ENCODE data around the gene ZNF727. TPM values are rescaled to one million over a fixed set of nuclear protein-coding genes. Genes with fewer than 3 reads are reported as not detected.
A peak's percentile ranks its signal among the peaks of the same experiment; 100 is the strongest.
"Not testable (repeated sequence)": the region's sequence is repeated elsewhere in the genome, so short reads cannot be mapped to it uniquely, and the experiment has no call there.

The ZNF727 gene
- polyA plus RNA-seq: under 1 TPM; 0.08 to 0.29 TPM

DNA sequence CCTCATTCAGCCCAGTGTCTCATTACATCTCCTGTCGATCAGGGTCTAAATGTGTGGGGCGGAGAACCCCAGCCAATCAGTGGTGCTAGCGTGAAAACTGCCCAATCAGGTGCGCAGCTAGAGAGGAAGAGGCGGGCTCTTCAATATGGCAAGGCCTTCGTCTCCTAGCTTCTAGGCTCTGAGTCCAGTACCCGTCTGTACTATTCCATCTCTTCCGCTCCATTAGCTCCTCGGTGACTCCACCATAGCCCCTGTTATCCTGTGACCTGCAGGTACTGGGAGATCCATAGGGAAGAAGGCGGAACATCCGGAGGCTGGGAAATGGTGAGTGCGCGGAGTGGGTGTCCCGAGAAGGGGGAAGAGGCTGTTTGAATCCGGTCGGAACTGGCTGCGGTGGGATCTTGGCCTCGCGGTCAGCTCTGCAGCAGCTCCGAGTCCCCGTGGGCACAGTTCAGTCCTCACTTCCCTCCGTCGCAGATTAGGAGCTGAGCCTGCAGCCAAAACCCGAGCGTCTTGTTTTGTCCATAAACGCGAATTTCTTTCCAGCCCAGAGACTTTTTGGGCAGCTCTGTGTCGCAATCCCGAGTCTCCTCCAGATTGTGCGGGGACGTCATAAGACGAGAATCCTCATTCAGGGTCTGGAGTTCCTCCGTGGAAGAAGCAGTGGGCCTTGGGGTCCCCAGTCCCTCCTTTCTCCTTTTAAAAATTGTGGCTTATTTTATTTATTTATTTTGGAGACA is at the start of gene ZNF727:
TSS of gene ZNF727 (plus strand) at position 134 of the 740 bp plus-strand sequence. CDS start at position 322, 188 bp downstream.
- WGBS, 2 donors: 11 to 14% methylated on average over 33 of the region's 33 CpGs
- H3K9me3 ChIP-seq (ENCODE audit: control insufficient read depth in 2 of 2, insufficient read depth in 1 of 2, low read depth in 1 of 2, low read length in 1 of 2): peaks cover 10 to 16% of the 10 kb centered on the region in 2 donors
- peak within 1 kb of the TSS; percentile 59 to 84 for H3K4me3 ChIP-seq (ENCODE audit: low read depth in 1 of 2, low read length in 2 of 2)

DNA sequence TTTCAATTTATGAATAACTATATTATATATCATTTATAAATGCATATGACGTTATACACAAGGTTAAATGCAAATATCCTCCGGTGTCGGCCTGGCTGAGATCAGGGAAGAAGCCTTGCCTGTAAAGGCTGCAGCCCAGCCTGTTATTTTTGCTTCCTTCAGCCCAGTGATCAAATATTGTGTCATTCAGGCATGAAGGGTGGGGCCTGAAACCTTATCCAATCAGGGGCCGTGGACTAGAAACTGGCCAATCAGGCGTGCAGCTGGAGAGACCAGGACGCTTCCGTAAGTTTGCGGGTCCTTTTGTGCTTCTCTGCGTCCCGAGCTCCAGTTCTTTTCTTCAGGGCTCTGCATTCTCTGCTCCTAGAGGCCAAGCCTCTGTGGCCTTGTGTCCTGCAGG is 46.7 kb upstream of the ZNF727 start, which contains the start of gene ZNF722:
TSS of gene ZNF722 (plus strand) at position 301 of the 400 bp plus-strand sequence. CDS start 113 bp downstream, outside the sequence.
- H3K36me3 ChIP-seq (ENCODE audit: control insufficient read depth in 2 of 2, insufficient read depth in 2 of 2, low read length in 1 of 2): no peaks in the 10 kb centered on the region
- peaks cover 8 to 11% of the 10 kb centered on the region in 2 donors for H3K9me3 ChIP-seq (ENCODE audit: control insufficient read depth in 2 of 2, insufficient read depth in 1 of 2, low read depth in 1 of 2, low read length in 1 of 2)
- no peak within 1 kb of the TSS for H3K4me3 ChIP-seq (ENCODE audit: low read depth in 1 of 2, low read length in 2 of 2)
- 90 to 92% methylated on average over 10 of the region's 10 CpGs for WGBS, 2 donors
- no peaks in the 10 kb centered on the region for H3K4me1 ChIP-seq (ENCODE audit: control insufficient read depth in 2 of 2, insufficient read depth in 2 of 2, low read length in 1 of 2)
- no peak within 1 kb of the TSS for H3K27ac ChIP-seq (ENCODE audit: low read depth in 2 of 2, low read length in 1 of 2)
- H3K27me3 ChIP-seq (ENCODE audit: control insufficient read depth in 1 of 2, insufficient read depth in 2 of 2, low read length in 2 of 2): no peaks in the 10 kb centered on the region

More for the DNA sequence above, at the start of gene ZNF727:
- Histone ChIP-seq H3K36me3 (ENCODE audit: control insufficient read depth in 2 of 2, insufficient read depth in 2 of 2, low read length in 1 of 2) (no peaks in the 10 kb centered on the region), H3K4me1 (ENCODE audit: control insufficient read depth in 2 of 2, insufficient read depth in 2 of 2, low read length in 1 of 2) (no peaks in the 10 kb centered on the region), H3K27me3 (ENCODE audit: control insufficient read depth in 1 of 2, insufficient read depth in 2 of 2, low read length in 2 of 2) (no peaks in the 10 kb centered on the region), H3K27ac (ENCODE audit: low read depth in 2 of 2, low read length in 1 of 2) (peak within 1 kb of the TSS; percentile 79 to 81)

DNA sequence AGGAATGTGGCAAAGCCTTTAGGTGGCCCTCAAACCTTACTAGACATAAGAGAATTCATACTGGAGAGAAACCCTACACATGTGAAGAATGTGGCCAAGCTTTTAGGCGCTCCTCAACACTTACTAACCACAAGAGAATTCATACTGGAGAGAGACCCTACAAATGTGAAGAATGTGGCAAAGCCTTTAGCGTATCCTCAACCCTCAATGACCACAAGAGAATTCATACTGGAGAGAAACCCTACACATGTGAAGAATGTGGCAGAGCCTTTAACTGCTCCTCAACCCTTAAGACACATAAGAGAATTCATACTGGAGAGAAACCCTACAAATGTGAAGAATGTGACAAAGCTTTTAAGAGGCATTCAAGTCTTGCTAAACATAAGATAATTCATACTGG is 29.7 kb upstream of the ZNF727 start:
- WGBS, 2 donors: 72 to 74% methylated on average over 2 of the region's 2 CpGs
- H3K36me3 ChIP-seq (ENCODE audit: control insufficient read depth in 2 of 2, insufficient read depth in 2 of 2, low read length in 1 of 2); H3K27me3 ChIP-seq (ENCODE audit: control insufficient read depth in 1 of 2, insufficient read depth in 2 of 2, low read length in 2 of 2); H3K4me1 ChIP-seq (ENCODE audit: control insufficient read depth in 2 of 2, insufficient read depth in 2 of 2, low read length in 1 of 2); H3K27ac ChIP-seq (ENCODE audit: low read depth in 2 of 2, low read length in 1 of 2); H3K4me3 ChIP-seq (ENCODE audit: low read depth in 1 of 2, low read length in 2 of 2); H3K9me3 ChIP-seq (ENCODE audit: control insufficient read depth in 2 of 2, insufficient read depth in 1 of 2, low read depth in 1 of 2, low read length in 1 of 2): not testable (repeated sequence)

DNA sequence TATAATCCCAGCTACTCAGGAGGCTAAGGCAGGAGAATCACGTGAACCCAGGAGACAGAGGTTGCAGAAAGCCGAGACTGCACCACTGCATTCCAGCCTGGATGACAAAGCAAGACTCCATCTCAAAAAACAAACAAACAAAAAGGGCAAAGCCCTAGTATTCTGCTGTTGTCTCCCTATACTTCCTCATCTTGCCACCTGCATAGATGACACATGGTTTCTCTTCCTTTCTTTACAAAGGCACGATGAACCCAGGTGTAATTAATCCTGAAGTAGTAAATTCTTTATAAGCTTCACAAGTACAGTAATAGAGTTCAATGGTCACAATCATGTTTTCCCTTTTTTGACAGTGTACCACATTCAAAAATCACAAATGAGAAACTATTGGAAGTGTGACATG is 9.8 kb upstream of the ZNF727 start:
- H3K27me3 ChIP-seq (ENCODE audit: control insufficient read depth in 1 of 2, insufficient read depth in 2 of 2, low read length in 2 of 2): no peaks in the 10 kb centered on the region
- 78 to 80% methylated on average over 3 of the region's 3 CpGs for WGBS, 2 donors
- no peak overlapping the region for H3K27ac ChIP-seq (ENCODE audit: low read depth in 2 of 2, low read length in 1 of 2)
- no peaks in the 10 kb centered on the region for H3K36me3 ChIP-seq (ENCODE audit: control insufficient read depth in 2 of 2, insufficient read depth in 2 of 2, low read length in 1 of 2)
- no peaks in the 10 kb centered on the region for H3K4me1 ChIP-seq (ENCODE audit: control insufficient read depth in 2 of 2, insufficient read depth in 2 of 2, low read length in 1 of 2)
- peaks cover 18 to 19% of the 10 kb centered on the region in 2 donors for H3K9me3 ChIP-seq (ENCODE audit: control insufficient read depth in 2 of 2, insufficient read depth in 1 of 2, low read depth in 1 of 2, low read length in 1 of 2)
- H3K4me3 ChIP-seq (ENCODE audit: low read depth in 1 of 2, low read length in 2 of 2): no peak overlapping the region

DNA sequence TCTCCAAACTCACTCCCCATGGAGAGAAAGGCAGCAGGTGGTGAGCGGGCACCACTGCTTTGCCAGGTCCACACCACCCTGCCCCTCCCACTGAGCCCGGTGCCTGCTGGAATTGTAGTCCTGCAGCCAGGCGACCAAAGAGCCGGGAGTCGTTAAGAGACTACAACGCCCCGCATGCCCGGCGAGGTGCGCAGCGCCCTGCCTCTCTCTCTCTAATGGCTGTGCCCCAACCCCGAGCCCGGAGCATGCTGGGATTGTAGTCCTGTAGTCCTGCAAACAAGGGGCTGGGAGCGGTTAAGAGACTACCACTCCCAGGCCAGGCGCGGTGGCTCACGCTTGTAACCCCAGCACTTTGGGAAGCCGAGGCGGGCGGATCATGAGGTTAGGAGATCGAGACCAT is 8.1 kb upstream of the ZNF727 start:
- Histone ChIP-seq H3K36me3 (ENCODE audit: control insufficient read depth in 2 of 2, insufficient read depth in 2 of 2, low read length in 1 of 2) (no peaks in the 10 kb centered on the region), H3K9me3 (ENCODE audit: control insufficient read depth in 2 of 2, insufficient read depth in 1 of 2, low read depth in 1 of 2, low read length in 1 of 2) (peaks cover 25 to 26% of the 10 kb centered on the region in 2 donors), H3K4me3 (ENCODE audit: low read depth in 1 of 2, low read length in 2 of 2) (no peak overlapping the region), H3K27me3 (ENCODE audit: control insufficient read depth in 1 of 2, insufficient read depth in 2 of 2, low read length in 2 of 2) (no peaks in the 10 kb centered on the region), H3K4me1 (ENCODE audit: control insufficient read depth in 2 of 2, insufficient read depth in 2 of 2, low read length in 1 of 2) (no peaks in the 10 kb centered on the region), H3K27ac (ENCODE audit: low read depth in 2 of 2, low read length in 1 of 2) (no peak overlapping the region)
- WGBS, 2 donors: 18 to 25% methylated on average over 18 to 21 of the region's 21 CpGs

DNA sequence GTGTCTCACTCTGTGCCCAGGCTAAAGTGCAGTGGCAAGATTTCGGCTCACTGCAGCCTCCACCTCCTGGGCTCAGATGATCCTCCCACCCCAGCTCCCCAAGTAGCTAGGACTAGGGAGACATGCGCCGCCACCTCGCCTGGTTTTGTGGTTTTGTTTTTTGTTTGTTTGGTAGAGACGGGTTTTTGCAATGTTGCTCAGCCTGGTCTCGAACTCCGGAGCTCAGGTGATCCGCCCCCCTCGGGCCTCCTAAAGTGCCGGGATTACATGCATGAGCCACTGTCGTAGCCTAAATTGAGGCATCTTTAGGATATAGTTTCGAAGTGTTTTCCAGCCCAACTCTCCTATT is 781 bp downstream of the ZNF727 start:
- Histone ChIP-seq H3K27me3 (ENCODE audit: control insufficient read depth in 1 of 2, insufficient read depth in 2 of 2, low read length in 2 of 2) (no peaks in the 10 kb centered on the region), H3K4me1 (ENCODE audit: control insufficient read depth in 2 of 2, insufficient read depth in 2 of 2, low read length in 1 of 2) (no peaks in the 10 kb centered on the region), H3K36me3 (ENCODE audit: control insufficient read depth in 2 of 2, insufficient read depth in 2 of 2, low read length in 1 of 2) (no peaks in the 10 kb centered on the region), H3K9me3 (ENCODE audit: control insufficient read depth in 2 of 2, insufficient read depth in 1 of 2, low read depth in 1 of 2, low read length in 1 of 2) (peaks cover 10 to 16% of the 10 kb centered on the region in 2 donors), H3K27ac (ENCODE audit: low read depth in 2 of 2, low read length in 1 of 2) (peak overlapping the region in 1 of 2 donors; percentile 81), H3K4me3 (ENCODE audit: low read depth in 1 of 2, low read length in 2 of 2) (peak overlapping the region; percentile 59 to 84)
- 18 to 27% methylated on average over 12 of the region's 12 CpGs for WGBS, 2 donors

DNA sequence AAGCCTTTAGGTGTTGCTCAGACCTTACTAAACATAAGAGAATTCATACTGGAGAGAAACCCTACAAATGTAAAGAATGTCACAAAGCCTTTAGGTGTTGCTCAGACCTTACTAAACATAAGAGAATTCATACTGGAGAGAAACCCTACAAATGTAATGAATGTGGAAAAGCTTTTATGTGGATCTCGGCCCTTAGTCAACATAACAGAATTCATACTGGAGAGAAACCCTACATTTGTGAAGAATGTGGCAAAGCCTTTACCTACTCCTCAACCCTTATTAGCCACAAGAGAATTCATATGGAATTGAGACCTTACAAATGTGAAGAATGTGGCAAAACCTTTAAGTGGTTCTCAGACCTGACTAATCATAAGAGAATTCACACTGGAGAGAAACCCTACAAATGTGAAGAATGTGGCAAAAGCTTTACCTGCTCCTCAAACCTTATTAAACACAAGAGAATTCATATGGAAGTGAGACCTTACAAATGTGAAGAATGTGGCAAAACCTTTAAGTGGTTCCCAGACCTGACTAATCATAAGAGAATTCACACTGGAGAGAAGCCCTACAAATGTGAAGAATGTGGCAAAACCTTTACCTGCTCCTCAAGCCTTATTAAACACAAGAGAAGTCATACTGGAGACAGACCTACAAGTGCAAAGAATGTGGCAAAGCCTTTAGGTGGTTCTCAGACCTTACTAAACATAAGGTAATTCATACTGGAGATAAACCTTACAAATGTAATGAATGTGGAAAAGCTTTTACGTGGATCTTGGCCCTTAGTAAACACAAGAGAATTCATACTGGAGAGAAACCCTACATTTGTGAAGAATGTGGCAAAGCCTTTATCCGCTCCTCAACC is 32.8 kb downstream of the ZNF727 start:
- H3K27me3 ChIP-seq (ENCODE audit: control insufficient read depth in 1 of 2, insufficient read depth in 2 of 2, low read length in 2 of 2); H3K4me3 ChIP-seq (ENCODE audit: low read depth in 1 of 2, low read length in 2 of 2); H3K27ac ChIP-seq (ENCODE audit: low read depth in 2 of 2, low read length in 1 of 2); H3K4me1 ChIP-seq (ENCODE audit: control insufficient read depth in 2 of 2, insufficient read depth in 2 of 2, low read length in 1 of 2); H3K36me3 ChIP-seq (ENCODE audit: control insufficient read depth in 2 of 2, insufficient read depth in 2 of 2, low read length in 1 of 2): not testable (repeated sequence)
- WGBS, 2 donors: 83 to 85% methylated on average over 3 of the region's 3 CpGs
- peaks cover 20 to 27% of the 10 kb centered on the region in 2 donors for H3K9me3 ChIP-seq (ENCODE audit: control insufficient read depth in 2 of 2, insufficient read depth in 1 of 2, low read depth in 1 of 2, low read length in 1 of 2)

DNA sequence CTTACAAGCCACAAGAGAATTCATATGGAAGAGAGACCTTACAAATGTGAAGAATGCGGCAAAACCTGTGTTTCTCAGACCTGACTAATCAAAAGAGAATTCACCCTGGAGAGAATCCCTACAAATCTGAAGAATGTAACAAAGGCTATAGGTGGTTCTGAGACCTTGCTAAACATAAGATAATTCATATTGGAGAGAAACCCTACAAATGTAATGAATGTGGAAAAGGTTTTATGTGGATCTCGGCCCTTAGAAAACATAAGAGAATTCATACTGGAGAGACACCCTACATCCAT is 33.4 kb downstream of the ZNF727 start:
- Histone ChIP-seq H3K9me3 (ENCODE audit: control insufficient read depth in 2 of 2, insufficient read depth in 1 of 2, low read depth in 1 of 2, low read length in 1 of 2) (peaks cover 20 to 32% of the 10 kb centered on the region in 2 donors), H3K27me3 (ENCODE audit: control insufficient read depth in 1 of 2, insufficient read depth in 2 of 2, low read length in 2 of 2) (no peaks in the 10 kb centered on the region), H3K36me3 (ENCODE audit: control insufficient read depth in 2 of 2, insufficient read depth in 2 of 2, low read length in 1 of 2) (no peaks in the 10 kb centered on the region), H3K4me1 (ENCODE audit: control insufficient read depth in 2 of 2, insufficient read depth in 2 of 2, low read length in 1 of 2) (no peaks in the 10 kb centered on the region), H3K27ac (ENCODE audit: low read depth in 2 of 2, low read length in 1 of 2) (no peak overlapping the region), H3K4me3 (ENCODE audit: low read depth in 1 of 2, low read length in 2 of 2) (no peak overlapping the region)
- WGBS, 2 donors: 91 to 93% methylated on average over 2 of the region's 2 CpGs

DNA sequence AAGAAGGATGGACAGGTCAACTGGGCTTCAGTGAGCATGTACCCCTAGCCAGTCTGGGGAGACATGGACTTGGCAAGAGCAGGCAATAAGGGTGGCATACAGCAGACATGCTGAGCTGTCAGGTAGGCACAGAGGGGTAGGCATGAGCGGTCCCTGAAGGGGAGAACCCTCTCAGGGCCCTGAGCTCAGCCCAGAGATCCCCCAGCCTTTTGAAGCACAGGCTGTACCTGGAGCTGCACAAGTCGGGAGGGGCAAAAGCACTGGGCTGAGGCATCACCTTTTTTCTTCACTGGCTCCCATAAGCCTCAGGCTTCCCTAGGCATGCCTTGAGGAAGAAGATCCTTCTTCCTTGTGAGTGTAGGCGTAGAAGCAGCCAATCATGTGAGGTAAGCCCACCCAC is 42.3 kb downstream of the ZNF727 start:
- 61 to 64% methylated on average over 3 of the region's 3 CpGs for whole genome bisulfite sequencing, 2 donors

More for the DNA sequence above, 42.3 kb downstream of the ZNF727 start:
- peaks cover 23 to 29% of the 10 kb centered on the region in 2 donors for H3K9me3 ChIP-seq (ENCODE audit: control insufficient read depth in 2 of 2, insufficient read depth in 1 of 2, low read depth in 1 of 2, low read length in 1 of 2)
- H3K36me3 ChIP-seq (ENCODE audit: control insufficient read depth in 2 of 2, insufficient read depth in 2 of 2, low read length in 1 of 2): no peaks in the 10 kb centered on the region
- no peak overlapping the region for H3K4me3 ChIP-seq (ENCODE audit: low read depth in 1 of 2, low read length in 2 of 2)
- H3K27ac ChIP-seq (ENCODE audit: low read depth in 2 of 2, low read length in 1 of 2): no peak overlapping the region
- H3K4me1 ChIP-seq (ENCODE audit: control insufficient read depth in 2 of 2, insufficient read depth in 2 of 2, low read length in 1 of 2): no peaks in the 10 kb centered on the region
- no peaks in the 10 kb centered on the region for H3K27me3 ChIP-seq (ENCODE audit: control insufficient read depth in 1 of 2, insufficient read depth in 2 of 2, low read length in 2 of 2)

Measured in esophagus (tissue), 2 donors.